SK-N-SH (cell line): ENCODE measurements around the gene GABRR2. TPM values are rescaled to one million over a fixed set of nuclear protein-coding genes. Genes with fewer than 3 reads are reported as not detected.

ENCODE experiments used
- CTCF ChIA-PET: fragments of 300-600, 350-600 bp; formaldehyde crosslinking; extraction: SDS; loops from one replicate; lab custom pipeline; 2021; lab: Yijun Ruan, JAX
- POLR2A ChIA-PET: fragments of 350-600 bp; sonication (Branson Sonifier 250); formaldehyde crosslinking; extraction: SDS; loops from one replicate; lab custom pipeline; 2020; ENCODE audit warnings: antibody characterized with exemption, inconsistent platforms; lab: Yijun Ruan, JAX
- DNase-seq: peaks from one replicate; pipeline ENCODE4 v3.0.0; 2012
- H2AFZ ChIP-seq: fragments of 200-600 bp; sonication (generic); 2 replicates; pipeline ENCODE4 v1.8.1; 2016; ENCODE audit warnings: antibody characterized with exemption, mild to moderate bottlenecking, low read depth
- H3F3A ChIP-seq: fragments of 200-600 bp; sonication (generic); replicated peaks from 2 replicates; pipeline ENCODE3; 2016; ENCODE audit warnings: antibody characterized with exemption, mild to moderate bottlenecking; ENCODE audit not compliant: insufficient read depth
- H3K27ac ChIP-seq, 2 experiments: fragments of 200-500 bp in 1 of 2; fragments of 200-600 bp in 1 of 2; sonication (Bioruptor generic) in 1 of 2; sonication (generic), shearing (Covaris generic) in 1 of 2; 2 replicates each; pipeline versions ENCODE4 v1.5.1 to v1.6.1; 2014 to 2016; ENCODE audit warnings: low read depth in 2 of 2, inconsistent platforms in 1 of 2, low read length in 1 of 2, mild to moderate bottlenecking in 1 of 2, mixed read lengths in 1 of 2
- H3K27me3 ChIP-seq: fragments of 200-600 bp; sonication (generic), shearing (Covaris generic); 2 replicates; pipeline ENCODE4 v1.6.1; 2016; ENCODE audit warnings: mixed run types; ENCODE audit not compliant: insufficient read depth
- H3K36me3 ChIP-seq, 2 experiments: fragments of 200-500 bp in 1 of 2; fragments of 200-600 bp in 1 of 2; sonication (Bioruptor generic) in 1 of 2; sonication (generic) in 1 of 2; replicated peaks in 1 of 2; 2 replicates each; pipeline versions ENCODE3 to v1.5.1; 2014 to 2016; ENCODE audit warnings: low read length in 1 of 2, mild to moderate bottlenecking in 1 of 2; ENCODE audit not compliant: insufficient read depth in 2 of 2, control insufficient read depth in 1 of 2
- H3K4me1 ChIP-seq, 2 experiments: fragments of 200-500 bp in 1 of 2; fragments of 200-600 bp in 1 of 2; sonication (Bioruptor generic) in 1 of 2; sonication (generic), shearing (Covaris generic) in 1 of 2; 2 replicates each; pipeline versions ENCODE4 v1.5.1 to v1.6.1; 2014 to 2016; ENCODE audit warnings: low read depth in 1 of 2, low read length in 1 of 2, mixed run types in 1 of 2; ENCODE audit not compliant: insufficient read depth in 2 of 2, control insufficient read depth in 1 of 2
- H3K4me2 ChIP-seq: fragments of 200-600 bp; sonication (generic), shearing (Covaris generic); 2 replicates; pipeline ENCODE4 v1.6.1; 2017; ENCODE audit warnings: mixed run types
- H3K4me3 ChIP-seq, 2 experiments: fragments of 200-500 bp in 1 of 2; fragments of 200-600 bp in 1 of 2; sonication (Bioruptor generic) in 1 of 2; sonication (generic), shearing (Covaris generic) in 1 of 2; 2 replicates each; pipeline versions ENCODE4 v1.5.1 to v1.8.1; 2014 to 2016; ENCODE audit warnings: low read depth in 2 of 2, inconsistent platforms in 1 of 2, low read length in 1 of 2, mild to moderate bottlenecking in 1 of 2, mixed read lengths in 1 of 2, moderate library complexity in 1 of 2
- H3K79me2 ChIP-seq: fragments of 200-600 bp; sonication (generic); 2 replicates; pipeline ENCODE4 v1.8.1; 2017; ENCODE audit warnings: mild to moderate bottlenecking; ENCODE audit not compliant: insufficient read depth
- H3K9ac ChIP-seq: fragments of 200-600 bp; sonication (generic); 2 replicates; pipeline ENCODE4 v1.6.1; 2017; ENCODE audit warnings: mixed run types
- H3K9me2 ChIP-seq: fragments of 200-600 bp; sonication (generic); 2 replicates; pipeline ENCODE4 v1.6.1; 2017; ENCODE audit warnings: mixed run types
- H3K9me3 ChIP-seq: fragments of 200-600 bp; sonication (generic); 2 replicates; pipeline ENCODE4 v1.6.1; 2017; ENCODE audit warnings: mixed run types, mild to moderate bottlenecking, moderate library complexity
- H4K20me1 ChIP-seq: fragments of 200-600 bp; sonication (generic); 2 replicates; pipeline ENCODE4 v1.6.1; 2017; ENCODE audit warnings: mild to moderate bottlenecking, mixed run types; ENCODE audit not compliant: insufficient read depth
- CHD2 ChIP-seq: fragments of 150-350 bp; IDR thresholded peaks from 2 replicates; pipeline ENCODE4 v1.6.1; 2018; ENCODE audit warnings: low read length; ENCODE audit not compliant: partially characterized antibody
- CTCF ChIP-seq: fragments of 200-600 bp; sonication (generic); IDR thresholded peaks from 2 replicates; pipeline ENCODE4 v1.6.1; 2017; ENCODE audit warnings: antibody characterized with exemption, mild to moderate bottlenecking, moderate library complexity
- EP300 ChIP-seq, 2 experiments: IDR thresholded peaks; 2 replicates each; pipeline versions ENCODE4 v1.4.0 to v1.6.1; 2012; ENCODE audit warnings: borderline replicate concordance in 1 of 2, low read depth in 1 of 2, low read length in 1 of 2
- FOXJ3 ChIP-seq: sonication (generic); formaldehyde crosslinking; IDR thresholded peaks from 2 replicates; pipeline ENCODE4 v1.5.1; 2020; ENCODE audit warnings: mild to moderate bottlenecking, missing genetic modification reagents
- IRF3 ChIP-seq: fragments of 150-350 bp; IDR thresholded peaks from 2 replicates; pipeline ENCODE4 v1.6.1; 2016; ENCODE audit warnings: mild to moderate bottlenecking, low read depth, low read length
- JUND ChIP-seq: IDR thresholded peaks from 2 replicates; pipeline ENCODE4 v1.4.0; 2012
- MAX ChIP-seq: IDR thresholded peaks from 2 replicates; pipeline ENCODE4 v1.4.0; 2012; ENCODE audit warnings: low read depth
- MEF2A ChIP-seq: IDR thresholded peaks from 2 replicates; pipeline ENCODE4 v1.4.0; 2012; ENCODE audit warnings: low read depth, borderline replicate concordance
- PBX3 ChIP-seq: IDR thresholded peaks from 2 replicates; pipeline ENCODE4; 2012
- REST ChIP-seq: IDR thresholded peaks from 2 replicates; pipeline ENCODE4 v1.6.1; 2012; ENCODE audit warnings: mild to moderate bottlenecking, low read depth, low read length, moderate library complexity
- SMC3 ChIP-seq: IDR thresholded peaks from 2 replicates; pipeline ENCODE4 v1.6.1; 2012; ENCODE audit warnings: low read depth, low read length, improper control_type of control experiment
- TAF1 ChIP-seq: IDR thresholded peaks from 2 replicates; pipeline ENCODE4 v1.6.1; 2012; ENCODE audit warnings: low read depth, mild to moderate bottlenecking, low read length, moderate library complexity, borderline replicate concordance
- USF1 ChIP-seq: IDR thresholded peaks from 2 replicates; pipeline ENCODE4 v1.4.0; 2012; ENCODE audit warnings: low read depth, borderline replicate concordance
- YY1 ChIP-seq: IDR thresholded peaks from 2 replicates; pipeline ENCODE4 v1.4.0; 2012; ENCODE audit warnings: low read depth, mild to moderate bottlenecking
- WGBS: methylation state at CpG from one replicate; pipeline ENCODE4 v1.1.6; 2017; ENCODE audit warnings: low lambda C conversion rate; 5-methylcytosine and 5-hydroxymethylcytosine counted together
- polyA plus RNA-seq, 3 experiments: library from polyadenylated mRNA; depleted of rRNA; stranded (reverse); fragments of >200 nt; gene quantifications; 2 replicates each; pipeline ENCODE4 v1.2.3, GENCODE V29; 2012

Gene GABRR2
- polyA plus RNA-seq, 1 of the 3 experiments (the other 2 are of a cell fraction), result 0.18 TPM

- no peak overlapping the region for H3K27ac ChIP-seq
- H3K4me1 ChIP-seq, result no peaks in the 10 kb centered on the region
- H3K9me2 ChIP-seq, result no peaks in the 10 kb centered on the region
- POLR2A ChIA-PET, result no interaction called here
- H3K4me2 ChIP-seq, result no peak overlapping the region
- WGBS, result 82% methylated on average over 13 of the region's 15 CpGs
- DNase-seq, result no peak
- H2AFZ ChIP-seq, result no peak overlapping the region
- H3K27me3 ChIP-seq, result no peaks in the 10 kb centered on the region
- H3K9ac ChIP-seq, result no peak overlapping the region
- no peak overlapping the region for H3K4me3 ChIP-seq
- no peaks in the 10 kb centered on the region for H4K20me1 ChIP-seq
- CTCF ChIA-PET, result no interaction called here
- no peaks in the 10 kb centered on the region for H3K9me3 ChIP-seq
- TF ChIP-seq MEF2A, result no peak
- TF ChIP-seq REST, result no peak
- TF ChIP-seq SMC3, result no peak
- TF ChIP-seq YY1, result no peak
- TF ChIP-seq USF1, result no peak
- TF ChIP-seq CHD2, result no peak
- TF ChIP-seq MAX, result no peak
- TF ChIP-seq TAF1, result no peak
- no peaks in the 10 kb centered on the region for H3K79me2 ChIP-seq
- no peaks in the 10 kb centered on the region for H3F3A ChIP-seq
- H3K36me3 ChIP-seq, result no peaks in the 10 kb centered on the region
Measured at GRCh38 chr6:89284963-89285735, 29.9 kb downstream of the GABRR2 start.

GRCh38 chr6:89284081-89284480 lies 31.0 kb downstream of the GABRR2 start:
- ChIA-PET CTCF (no interaction called here), POLR2A (no interaction called here)
- H3K9me2 ChIP-seq, result no peaks in the 10 kb centered on the region
- no peaks in the 10 kb centered on the region for H3K9me3 ChIP-seq
- H3K9ac ChIP-seq, result no peak overlapping the region
- no peaks in the 10 kb centered on the region for H3K27me3 ChIP-seq
- H3K4me2 ChIP-seq, result no peak overlapping the region
- WGBS, result 33% methylated on average over 3 of the region's 3 CpGs
- H3K4me3 ChIP-seq, result no peak overlapping the region
- no peaks in the 10 kb centered on the region for H4K20me1 ChIP-seq
- no peaks in the 10 kb centered on the region for H3K79me2 ChIP-seq
- H3F3A ChIP-seq, result no peaks in the 10 kb centered on the region
- H3K4me1 ChIP-seq, result no peaks in the 10 kb centered on the region
- H2AFZ ChIP-seq, result no peak overlapping the region
- H3K27ac ChIP-seq, result no peak overlapping the region
- no peaks in the 10 kb centered on the region for H3K36me3 ChIP-seq
- no peak for DNase-seq
- TF ChIP-seq IRF3, result no peak
- TF ChIP-seq YY1, result no peak
- TF ChIP-seq FOXJ3 (CRISPR knock-in tag), result no peak
- no peak for TF ChIP-seq JUND
- no peak for TF ChIP-seq CTCF
- TF ChIP-seq EP300 (IDR thresholded peaks at IDR 0.05; ENCODE audit: borderline replicate concordance in 1 of 2, low read depth in 1 of 2, low read length in 1 of 2), result no peak
- no peak for TF ChIP-seq SMC3
- no peak for TF ChIP-seq PBX3
